Measurements from ENCODE around the gene PALM. TPM values are rescaled to one million over a fixed set of nuclear protein-coding genes. Genes with fewer than 3 reads are reported as not detected.
A peak's percentile ranks its signal among the peaks of the same experiment; 100 is the strongest.

The PALM gene
- total and polyA plus RNA-seq, 9 of the 15 experiments (the other 6 are each of a cell fraction or from before 2014, with no cell fraction given), result 0.04 to 6.6 (median 1.7) TPM

DNA sequence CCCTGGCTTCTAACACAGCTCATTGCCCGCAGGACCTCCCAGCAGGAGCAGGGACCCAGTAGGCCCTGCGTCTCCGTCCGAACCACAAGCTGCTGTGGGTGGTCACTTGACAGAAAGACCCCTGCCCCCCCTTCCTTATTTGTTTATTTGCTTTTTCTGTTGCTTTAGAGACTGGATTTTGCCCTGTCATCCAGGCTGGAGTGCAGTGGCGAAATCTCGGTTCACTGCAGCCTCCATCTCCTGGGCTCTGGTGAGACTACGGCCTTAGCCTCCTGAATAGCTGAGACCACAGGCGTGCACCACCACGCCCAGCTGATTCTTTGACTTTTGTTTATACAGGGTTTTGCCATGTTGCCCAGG, 80.9 kb downstream of the PALM start:
- POLR2A ChIA-PET, result interaction anchor here (1.0 to 1.1 kb wide), 3 partner anchors 8 to 86 kb away, joined by 3 to 4 read pairs (median 3); no protein-coding TSS in a partner anchor
- Histone ChIP-seq H2AFZ (ENCODE audit: low read depth, low read length) (peak overlapping the region; percentile 85), H3K4me1 (replicated peaks in 1 of 2; ENCODE audit: control insufficient read depth in 2 of 2, insufficient read depth in 2 of 2, low read length in 2 of 2) (peaks cover 43 to 70% of the 10 kb centered on the region in 2 experiments), H3K9me1 (ENCODE audit: control insufficient read depth, insufficient read depth, low read length) (no peaks in the 10 kb centered on the region), H3K9ac (ENCODE audit: insufficient read depth in 1 of 2, low read depth in 2 of 2, low read length in 2 of 2) (peak overlapping the region; percentile 69 to 82), H4K20me1 (replicated peaks; ENCODE audit: control insufficient read depth, insufficient read depth, low read length) (no peaks in the 10 kb centered on the region), H3K27me3 (ENCODE audit: control insufficient read depth in 2 of 2, insufficient read depth in 2 of 2, low read length in 2 of 2) (no peaks in the 10 kb centered on the region), H3K9me3 (replicated peaks; ENCODE audit: control insufficient read depth, insufficient read depth, low read depth, low read length) (peaks cover 3% of the 10 kb centered on the region; the same call in 1 of the 2 replicates), H3K36me3 (ENCODE audit: control insufficient read depth, insufficient read depth, low read length) (no peaks in the 10 kb centered on the region), H3K4me2 (ENCODE audit: insufficient read depth, low read length) (peak overlapping the region; percentile 62), H3K27ac (ENCODE audit: extremely low read depth, low read depth, low read length) (peak overlapping the region; percentile 79), H3K4me3 (no peak overlapping the region), H3K79me2 (ENCODE audit: control insufficient read depth, insufficient read depth, low read length) (peaks cover 7% of the 10 kb centered on the region; the same call in 1 of the 3 replicates)
- DNase-seq (ENCODE audit: extremely low read depth in 1 of 4, low spot score in 3 of 4) (no peak), ATAC-seq (no peak), FAIRE-seq (peak; percentile 51)
- BruUV-seq (replicated peaks), result no TSS peak
- in situ Hi-C loops (cut with MboI) (no loop called here), intact Hi-C loops (cut with micrococcal nuclease) (no loop called here)
- WGBS (ENCODE audit: insufficient coverage, low coverage, missing lambda C conversion rate), result 66% methylated on average over 9 of the region's 9 CpGs
- CTCF ChIA-PET (ENCODE audit: low intra/inter-chr PET ratio), result no interaction called here
- TF ChIP-seq, protein P1, sequence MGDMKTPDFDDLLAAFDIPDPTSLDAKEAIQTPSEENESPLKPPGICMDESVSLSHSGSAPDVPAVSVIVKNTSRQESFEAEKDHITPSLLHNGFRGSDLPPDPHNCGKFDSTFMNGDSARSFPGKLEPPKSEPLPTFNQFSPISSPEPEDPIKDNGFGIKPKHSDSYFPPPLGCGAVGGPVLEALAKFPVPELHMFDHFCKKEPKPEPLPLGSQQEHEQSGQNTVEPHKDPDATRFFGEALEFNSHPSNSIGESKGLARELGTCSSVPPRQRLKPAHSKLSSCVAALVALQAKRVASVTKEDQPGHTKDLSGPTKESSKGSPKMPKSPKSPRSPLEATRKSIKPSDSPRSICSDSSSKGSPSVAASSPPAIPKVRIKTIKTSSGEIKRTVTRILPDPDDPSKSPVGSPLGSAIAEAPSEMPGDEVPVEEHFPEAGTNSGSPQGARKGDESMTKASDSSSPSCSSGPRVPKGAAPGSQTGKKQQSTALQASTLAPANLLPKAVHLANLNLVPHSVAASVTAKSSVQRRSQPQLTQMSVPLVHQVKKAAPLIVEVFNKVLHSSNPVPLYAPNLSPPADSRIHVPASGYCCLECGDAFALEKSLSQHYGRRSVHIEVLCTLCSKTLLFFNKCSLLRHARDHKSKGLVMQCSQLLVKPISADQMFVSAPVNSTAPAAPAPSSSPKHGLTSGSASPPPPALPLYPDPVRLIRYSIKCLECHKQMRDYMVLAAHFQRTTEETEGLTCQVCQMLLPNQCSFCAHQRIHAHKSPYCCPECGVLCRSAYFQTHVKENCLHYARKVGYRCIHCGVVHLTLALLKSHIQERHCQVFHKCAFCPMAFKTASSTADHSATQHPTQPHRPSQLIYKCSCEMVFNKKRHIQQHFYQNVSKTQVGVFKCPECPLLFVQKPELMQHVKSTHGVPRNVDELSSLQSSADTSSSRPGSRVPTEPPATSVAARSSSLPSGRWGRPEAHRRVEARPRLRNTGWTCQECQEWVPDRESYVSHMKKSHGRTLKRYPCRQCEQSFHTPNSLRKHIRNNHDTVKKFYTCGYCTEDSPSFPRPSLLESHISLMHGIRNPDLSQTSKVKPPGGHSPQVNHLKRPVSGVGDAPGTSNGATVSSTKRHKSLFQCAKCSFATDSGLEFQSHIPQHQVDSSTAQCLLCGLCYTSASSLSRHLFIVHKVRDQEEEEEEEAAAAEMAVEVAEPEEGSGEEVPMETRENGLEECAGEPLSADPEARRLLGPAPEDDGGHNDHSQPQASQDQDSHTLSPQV (IDR thresholded peaks at IDR 0.05), result peak; percentile 56; the same call in 1 of the 2 replicates
- TF ChIP-seq NR2C2 (CRISPR knock-in tag; IDR thresholded peaks at IDR 0.05), result no peak
- peak; percentile 7; the same call in 1 of the 2 replicates for TF ChIP-seq NR2C2 (tag; IDR thresholded peaks at IDR 0.05)
- TF ChIP-seq MAFF (IDR thresholded peaks at IDR 0.05; ENCODE audit: low read length), result peak; percentile 35
- TF ChIP-seq NONO (IDR thresholded peaks at IDR 0.05; ENCODE audit: low read depth in 2 of 2, low read length in 1 of 2), result 0 out of 4 replicates have a peak, but pooled peaks of 1 of the 2 experiments have one; percentile 5
- TF ChIP-seq SMAD4 (CRISPR knock-in tag; conservative IDR thresholded peaks at IDR 0.05), result no peak
- no peak for TF ChIP-seq PURB (CRISPR knock-in tag; IDR thresholded peaks at IDR 0.05; ENCODE audit: low read depth)
- peak; percentile 64 for TF ChIP-seq ZNF316 (IDR thresholded peaks at IDR 0.05)
- TF ChIP-seq, protein P2, sequence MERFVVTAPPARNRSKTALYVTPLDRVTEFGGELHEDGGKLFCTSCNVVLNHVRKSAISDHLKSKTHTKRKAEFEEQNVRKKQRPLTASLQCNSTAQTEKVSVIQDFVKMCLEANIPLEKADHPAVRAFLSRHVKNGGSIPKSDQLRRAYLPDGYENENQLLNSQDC (CRISPR knock-in tag; IDR thresholded peaks at IDR 0.05), result no peak
- TF ChIP-seq TAF9B (IDR thresholded peaks at IDR 0.05; ENCODE audit: partially characterized antibody), result no peak
- no peak for TF ChIP-seq ZNF146 (CRISPR knock-in tag; IDR thresholded peaks at IDR 0.05; ENCODE audit: unreplicated experiment)
- TF ChIP-seq NFE2 (IDR thresholded peaks at IDR 0.05; ENCODE audit: low read depth), result peak; percentile 73
- peak; percentile 67 for TF ChIP-seq C11orf30 (IDR thresholded peaks at IDR 0.05; ENCODE audit: low read depth)
- no peak for TF ChIP-seq TCF7 (IDR thresholded peaks at IDR 0.05; ENCODE audit: borderline replicate concordance)
- no peak for TF ChIP-seq XRCC5 (IDR thresholded peaks at IDR 0.05; ENCODE audit: low read depth, low read length)
- peak; percentile 58; the same call in 1 of the 2 replicates for TF ChIP-seq ZBTB7A (IDR thresholded peaks at IDR 0.05; ENCODE audit: borderline replicate concordance, control insufficient read depth, low read depth, low read length)
- peak; percentile 58; the same call in 1 of the 2 replicates for TF ChIP-seq NFRKB (IDR thresholded peaks at IDR 0.05; ENCODE audit: low read depth)
- peak; percentile 10; the same call in 1 of the 2 replicates for TF ChIP-seq ZFX (CRISPR knock-in tag; IDR thresholded peaks at IDR 0.05)
- no peak for TF ChIP-seq SMARCE1 (IDR thresholded peaks at IDR 0.05)
- TF ChIP-seq MAFG (tag; conservative IDR thresholded peaks at IDR 0.05), result peak; percentile 76
- 0 out of 4 replicates have a peak, but pooled peaks of 1 of the 2 experiments have one; percentile 1 for TF ChIP-seq NRF1 (conservative IDR thresholded peaks at IDR 0.05 in 1 of 2, IDR thresholded peaks at IDR 0.05 in 1 of 2)
- no peak for TF ChIP-seq ZNF282 (CRISPR knock-in tag; IDR thresholded peaks at IDR 0.05)

Measured in K562 (cell line).